CD4-positive, alpha-beta T cell treated with Interleukin-12 subunit alpha and Interleukin-12 subunit beta, for 1 hour (primary cell): Measurements from ENCODE around the gene PRKCE.
"Not testable (repeated sequence)": the region's sequence is repeated elsewhere in the genome, so short reads cannot be mapped to it uniquely, and the experiment has no call there.

Experiments used
- DNase-seq: peaks from one replicate; pipeline ENCODE4 v3.0.0-alpha.2; 2020

PRKCE gene

GRCh38 chr2:45872211-45872610, 220.7 kb downstream of the PRKCE start:
- DNase-seq = no peak

GRCh38 chr2:45874344-45874743, 222.9 kb downstream of the PRKCE start:
- DNase-seq = no peak

- DNase-seq = no peak
Observed at GRCh38 chr2:45876611-45877010, 225.1 kb downstream of the PRKCE start.

GRCh38 chr2:45879406-45879805, 227.9 kb downstream of the PRKCE start:
- DNase-seq = no peak

- DNase-seq = no peak
Observed at GRCh38 chr2:45879936-45880335, 228.5 kb downstream of the PRKCE start.

- no peak for DNase-seq
Observed at GRCh38 chr2:45881970-45882581, 230.6 kb downstream of the PRKCE start.

- DNase-seq = no peak
Observed at GRCh38 chr2:45882707-45883602, 231.5 kb downstream of the PRKCE start.

GRCh38 chr2:45883603-45884000, 232.1 kb downstream of the PRKCE start:
- no peak for DNase-seq

GRCh38 chr2:45884126-45884525, 232.7 kb downstream of the PRKCE start:
- no peak for DNase-seq

GRCh38 chr2:45885171-45885621, 233.7 kb downstream of the PRKCE start:
- DNase-seq = no peak

GRCh38 chr2:45886171-45886663, 234.7 kb downstream of the PRKCE start:
- DNase-seq = no peak

- no peak for DNase-seq
Observed at GRCh38 chr2:45888167-45888566, 236.7 kb downstream of the PRKCE start.

- DNase-seq = no peak
Observed at GRCh38 chr2:45888641-45889040, 237.2 kb downstream of the PRKCE start.

- peak; percentile 27 for DNase-seq
Observed at GRCh38 chr2:45889053-45889452, 237.6 kb downstream of the PRKCE start.

- no peak for DNase-seq
Observed at GRCh38 chr2:45889620-45890370, 238.3 kb downstream of the PRKCE start.

GRCh38 chr2:45890371-45890646, 238.8 kb downstream of the PRKCE start:
- not testable (repeated sequence) for DNase-seq

- DNase-seq = peak; percentile 26
Observed at GRCh38 chr2:45890819-45891218, 239.3 kb downstream of the PRKCE start.

GRCh38 chr2:45891719-45892424, 240.4 kb downstream of the PRKCE start:
- no peak for DNase-seq

GRCh38 chr2:45892425-45892745, 240.9 kb downstream of the PRKCE start:
- no peak for DNase-seq

- no peak for DNase-seq
Observed at GRCh38 chr2:45892757-45893156, 241.3 kb downstream of the PRKCE start.

GRCh38 chr2:45894211-45894610, 242.7 kb downstream of the PRKCE start:
- DNase-seq = no peak

- DNase-seq = no peak
Observed at GRCh38 chr2:45895241-45895861, 243.9 kb downstream of the PRKCE start.

- no peak for DNase-seq
Observed at GRCh38 chr2:45896311-45896710, 244.8 kb downstream of the PRKCE start.
